Transverse colon (tissue), 4 donors: ENCODE data around the gene THSD4. TPM values are rescaled to one million over a fixed set of nuclear protein-coding genes. Genes with fewer than 3 reads are reported as not detected.
"Not testable (repeated sequence)": the region's sequence is repeated elsewhere in the genome, so short reads cannot be mapped to it uniquely, and the experiment has no call there.

ENCODE experiments used
- DNase-seq: peaks from one replicate; pipeline ENCODE4 v3.0.0-alpha.2; 2019
- H3K27ac ChIP-seq, 4 donors: fragments of 200-600 bp; sonication (generic); 2 replicates each; pipeline ENCODE4 v1.5.1; 2016 to 2018; ENCODE audit warnings: inconsistent platforms in 4 of 4
- H3K27me3 ChIP-seq: fragments of 200-600 bp; sonication (generic); 2 replicates; pipeline ENCODE4 v1.5.1; 2017; ENCODE audit warnings: inconsistent platforms
- H3K36me3 ChIP-seq, 4 donors: fragments of 200-600 bp; sonication (generic); 2 replicates each; pipeline ENCODE4 v1.5.1; 2017 to 2019; ENCODE audit warnings: inconsistent platforms in 4 of 4
- H3K4me1 ChIP-seq, 4 donors: fragments of 200-600 bp; sonication (generic); 2 replicates each; pipeline ENCODE4 v1.5.1; 2017 to 2020; ENCODE audit warnings: inconsistent platforms in 4 of 4
- H3K4me3 ChIP-seq, 4 donors: fragments of 200-600 bp; sonication (generic); 1 replicate in 1 of 4; 2 replicates in 3 of 4; pipeline versions ENCODE4 v1.5.1 to v1.6.1; 2017 to 2019; ENCODE audit warnings: inconsistent platforms in 4 of 4
- H3K9me3 ChIP-seq, 2 donors: fragments of 200-600 bp; sonication (generic); 2 replicates each; pipeline ENCODE4 v1.5.1; 2017 to 2019; ENCODE audit warnings: inconsistent platforms in 2 of 2
- EP300 ChIP-seq: sonication (generic); formaldehyde crosslinking; IDR thresholded peaks from one replicate; pipeline ENCODE4 v1.6.1; 2017; ENCODE audit warnings: antibody characterized with exemption, low read depth
- POLR2A ChIP-seq: fragments of 450-650 bp; IDR thresholded peaks from one replicate; pipeline ENCODE4 v1.6.1; 2016; ENCODE audit warnings: antibody characterized with exemption, mild to moderate bottlenecking, moderate library complexity
- POLR2AphosphoS5 ChIP-seq, 3 donors: sonication (generic); formaldehyde crosslinking; IDR thresholded peaks; one replicate each; pipeline ENCODE4 v1.6.1; 2016; ENCODE audit warnings: antibody characterized with exemption in 3 of 3
- WGBS, 2 donors: methylation state at CpG; one replicate each; pipeline ENCODE4 v1.1.5; 2018; ENCODE audit warnings: low coverage in 1 of 2; 5-methylcytosine and 5-hydroxymethylcytosine counted together
- in situ Hi-C, 4 donors: fragments of 200-750 bp; cut with MboI; loops; one replicate each; pipeline versions ENCODE4 v1.15.0 to v1.15.1; 2017; ENCODE audit warnings: low sequenced_read_pairs in 3 of 4, low pct_ligation_motif_present in 1 of 4, low pct_unique_long_range_greater_than_20kb in 1 of 4
- intact Hi-C: fragments of 100-400 bp; cut with DNase I; formaldehyde crosslinking; loops from one replicate; pipeline ENCODE4 v1.15.1; 2023; ENCODE audit warnings: low total_unique reads
- total RNA-seq, 4 donors: library from RNA; depleted of rRNA; stranded (reverse); fragments of >200 nt; gene quantifications; one replicate each; pipeline ENCODE4 v1.1.0, GENCODE V29; 2016
- TF ChIP-seq, protein P1 (sequence below), 5 experiments: fragments of 200-600 bp in 3 of 5; fragments of 450-650 bp in 2 of 5; sonication (generic) in 3 of 5; IDR thresholded peaks; 1 replicate in 2 of 5; 2 replicates in 3 of 5; pipeline ENCODE4 v1.5.1; 2016 to 2017; ENCODE audit warnings: antibody characterized with exemption in 5 of 5, inconsistent platforms in 3 of 5, mild to moderate bottlenecking in 2 of 5, moderate library complexity in 1 of 5

THSD4 gene
- total RNA-seq, 4 donors from 2014 or later: 13.3 to 57.2 (median 47.4) TPM

DNA sequence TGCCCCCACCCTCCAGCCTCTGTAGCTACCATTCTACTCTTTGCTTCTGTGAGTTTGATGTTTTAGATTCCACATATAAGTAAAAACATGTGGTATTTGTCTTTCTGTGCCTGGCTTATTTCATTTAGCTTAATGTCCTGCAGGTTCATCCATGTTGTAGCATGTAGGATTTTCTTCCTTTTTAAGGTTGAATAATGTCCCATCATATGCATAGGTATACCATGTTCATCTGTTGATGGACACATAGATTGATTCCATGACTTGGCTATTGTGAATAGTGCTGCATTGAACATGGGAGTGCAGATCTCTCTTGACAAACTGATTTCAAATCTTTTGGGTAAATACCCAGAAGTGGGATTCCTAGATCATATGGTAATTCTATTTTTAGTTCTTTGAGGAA is 11.8 kb downstream of the THSD4 start:
- Histone ChIP-seq H3K9me3 (no peaks in the 10 kb centered on the region), H3K4me3 (no peak overlapping the region), H3K27ac (no peak overlapping the region), H3K4me1 (peaks cover 0 to 11% (median 7%) of the 10 kb centered on the region in 4 donors), H3K27me3 (no peaks in the 10 kb centered on the region), H3K36me3 (no peaks in the 10 kb centered on the region)
- no peak for TF ChIP-seq POLR2A
- TF ChIP-seq, protein P1, sequence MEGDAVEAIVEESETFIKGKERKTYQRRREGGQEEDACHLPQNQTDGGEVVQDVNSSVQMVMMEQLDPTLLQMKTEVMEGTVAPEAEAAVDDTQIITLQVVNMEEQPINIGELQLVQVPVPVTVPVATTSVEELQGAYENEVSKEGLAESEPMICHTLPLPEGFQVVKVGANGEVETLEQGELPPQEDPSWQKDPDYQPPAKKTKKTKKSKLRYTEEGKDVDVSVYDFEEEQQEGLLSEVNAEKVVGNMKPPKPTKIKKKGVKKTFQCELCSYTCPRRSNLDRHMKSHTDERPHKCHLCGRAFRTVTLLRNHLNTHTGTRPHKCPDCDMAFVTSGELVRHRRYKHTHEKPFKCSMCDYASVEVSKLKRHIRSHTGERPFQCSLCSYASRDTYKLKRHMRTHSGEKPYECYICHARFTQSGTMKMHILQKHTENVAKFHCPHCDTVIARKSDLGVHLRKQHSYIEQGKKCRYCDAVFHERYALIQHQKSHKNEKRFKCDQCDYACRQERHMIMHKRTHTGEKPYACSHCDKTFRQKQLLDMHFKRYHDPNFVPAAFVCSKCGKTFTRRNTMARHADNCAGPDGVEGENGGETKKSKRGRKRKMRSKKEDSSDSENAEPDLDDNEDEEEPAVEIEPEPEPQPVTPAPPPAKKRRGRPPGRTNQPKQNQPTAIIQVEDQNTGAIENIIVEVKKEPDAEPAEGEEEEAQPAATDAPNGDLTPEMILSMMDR (IDR thresholded peaks at IDR 0.05): no peak
- in situ Hi-C loops (no loop called here), intact Hi-C loops (no loop called here)
- DNase-seq: no peak

DNA sequence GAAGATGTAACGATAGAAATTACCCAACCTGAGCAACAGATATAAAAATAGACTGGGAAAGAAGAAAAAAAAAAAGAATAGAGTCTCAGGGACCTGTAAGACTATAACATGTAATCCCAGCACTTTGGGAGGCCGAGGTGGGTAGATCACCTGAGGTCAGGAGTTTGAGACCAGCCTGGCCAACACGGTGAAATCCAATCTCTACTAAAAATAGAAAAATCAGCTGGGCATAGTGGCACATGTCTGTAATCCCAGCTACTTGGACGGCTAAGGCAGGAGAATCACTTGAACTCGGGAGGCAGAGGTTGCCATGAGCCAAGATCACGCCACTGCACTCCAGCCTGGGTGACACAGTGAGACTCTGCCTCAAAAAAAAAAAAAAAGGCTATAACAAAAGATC is 12.9 kb downstream of the THSD4 start:
- DNase-seq, in situ Hi-C loops, H3K27me3 ChIP-seq, intact Hi-C loops, H3K4me3 ChIP-seq, H3K36me3 ChIP-seq, H3K27ac ChIP-seq, H3K9me3 ChIP-seq: not testable (repeated sequence)
- 82 to 87% methylated on average over 4 to 6 of the region's 6 CpGs for WGBS, 2 donors
- peaks cover 0 to 11% (median 7%) of the 10 kb centered on the region in 4 donors for H3K4me1 ChIP-seq

DNA sequence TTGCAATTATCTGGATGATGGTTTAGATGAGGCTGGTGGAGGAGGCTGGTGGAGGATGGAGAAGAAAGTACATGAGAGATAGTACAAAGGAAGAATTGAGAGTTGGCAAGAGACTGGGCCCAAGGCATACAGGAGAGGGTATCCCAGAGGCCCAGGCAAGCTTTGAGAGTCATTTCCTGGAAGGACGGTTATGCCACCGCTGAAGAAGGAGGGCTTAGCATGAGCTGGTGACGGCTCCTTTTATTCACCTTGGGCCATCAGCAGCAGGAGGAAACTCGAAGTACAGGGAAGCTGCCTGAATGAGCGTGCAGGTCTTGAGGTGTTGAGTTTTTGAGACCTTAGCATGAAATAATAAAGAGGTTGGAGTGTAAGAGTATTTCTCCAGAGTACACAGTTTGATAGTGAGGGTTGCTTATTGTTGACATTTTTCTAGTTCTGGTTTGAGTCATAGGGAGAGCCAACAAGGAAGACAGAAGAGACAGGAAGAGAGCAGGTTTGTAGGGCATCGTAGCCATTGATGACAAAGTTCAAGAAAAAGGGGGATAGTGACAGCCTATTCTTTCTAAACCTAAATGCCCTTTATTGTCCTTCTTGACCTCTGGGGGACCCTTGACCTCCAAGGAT is 13.8 kb downstream of the THSD4 start:
- Histone ChIP-seq H3K4me1 (peaks cover 0 to 11% (median 7%) of the 10 kb centered on the region in 4 donors), H3K4me3 (no peak overlapping the region), H3K36me3 (no peaks in the 10 kb centered on the region), H3K9me3 (no peaks in the 10 kb centered on the region), H3K27ac (no peak overlapping the region), H3K27me3 (no peaks in the 10 kb centered on the region)
- 79 to 82% methylated on average over 6 of the region's 6 CpGs for WGBS, 2 donors
- intact Hi-C loops (no loop called here), in situ Hi-C loops (no loop called here)
- no peak for DNase-seq
- no peak for TF ChIP-seq POLR2A
- TF ChIP-seq, protein P1 (IDR thresholded peaks at IDR 0.05): no peak

DNA sequence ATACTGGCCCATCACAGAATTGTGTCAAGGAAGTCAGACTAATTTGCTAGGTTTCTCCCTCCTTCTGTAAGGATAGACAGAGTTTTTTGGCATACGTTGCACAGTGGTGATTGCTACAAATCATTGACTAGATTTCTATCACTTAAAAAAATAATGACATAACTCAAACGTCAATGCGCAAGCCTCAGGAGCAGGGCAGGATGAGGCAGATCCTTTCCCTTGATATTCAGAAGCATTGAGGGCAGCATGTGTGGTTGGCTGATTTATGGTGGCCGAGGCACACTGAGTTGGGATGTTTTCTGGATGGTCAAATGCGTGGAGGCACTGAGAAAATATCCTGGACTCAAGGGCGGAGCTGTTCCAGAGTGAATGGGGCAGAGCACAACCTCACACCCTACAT is 14.4 kb downstream of the THSD4 start:
- DNase-seq: no peak
- H3K4me1 ChIP-seq: peaks cover 0 to 11% (median 7%) of the 10 kb centered on the region in 4 donors
- TF ChIP-seq EP300 (no peak), POLR2A (no peak), POLR2AphosphoS5 (IDR thresholded peaks at IDR 0.05) (no peak)
- TF ChIP-seq, protein P1 (IDR thresholded peaks at IDR 0.05): no peak
- H3K9me3 ChIP-seq: no peaks in the 10 kb centered on the region
- no peaks in the 10 kb centered on the region for H3K36me3 ChIP-seq
- intact Hi-C loops (no loop called here), in situ Hi-C loops (no loop called here)
- no peaks in the 10 kb centered on the region for H3K27me3 ChIP-seq
- WGBS, 2 donors: 71% methylated on average over 5 to 6 of the region's 6 CpGs
- H3K27ac ChIP-seq: no peak overlapping the region
- no peak overlapping the region for H3K4me3 ChIP-seq

DNA sequence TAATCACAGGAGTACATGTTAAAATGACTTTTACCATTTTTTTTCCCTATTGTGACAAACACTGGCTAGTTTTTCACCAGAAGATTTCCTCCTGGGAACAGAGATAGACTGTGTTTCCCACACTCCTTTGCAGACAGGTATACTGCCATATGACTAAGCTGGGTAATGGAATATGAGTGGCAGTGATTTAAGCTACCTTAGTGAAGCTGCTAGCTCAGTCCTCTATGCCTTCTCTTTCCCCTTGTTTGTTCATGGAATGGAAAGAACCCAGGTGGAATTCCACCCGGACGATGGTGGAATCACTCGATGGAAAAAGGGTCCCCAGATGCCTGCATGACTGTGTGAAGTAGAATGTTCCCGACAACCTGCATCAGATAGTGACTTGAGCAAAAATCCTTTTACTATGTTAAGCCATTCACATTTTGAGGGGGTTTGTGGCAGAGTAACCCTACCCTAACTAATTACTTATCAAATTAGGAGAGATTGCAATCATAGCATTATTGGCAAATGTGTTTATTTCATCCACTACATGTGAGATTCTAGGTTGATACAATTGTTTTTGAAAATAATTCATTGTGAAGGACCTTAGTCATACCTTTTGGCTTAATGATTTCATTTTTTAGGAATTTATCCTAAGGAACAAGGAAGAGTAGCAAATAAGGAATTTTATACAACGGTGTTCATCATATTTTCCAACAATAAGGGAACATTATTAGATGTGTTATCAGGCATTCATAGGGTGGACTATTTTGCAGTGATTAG is 16.5 kb downstream of the THSD4 start:
- DNase-seq: no peak
- TF ChIP-seq POLR2AphosphoS5 (IDR thresholded peaks at IDR 0.05): no peak
- TF ChIP-seq, protein P1 (IDR thresholded peaks at IDR 0.05): no peak
- no peak for TF ChIP-seq EP300
- no peak overlapping the region for H3K4me3 ChIP-seq
- H3K36me3 ChIP-seq: no peaks in the 10 kb centered on the region
- 88 to 91% methylated on average over 2 to 5 of the region's 5 CpGs for WGBS, 2 donors
- intact Hi-C loops: no loop called here
- in situ Hi-C loops: no loop called here
- no peaks in the 10 kb centered on the region for H3K27me3 ChIP-seq
- H3K27ac ChIP-seq: no peak overlapping the region
- no peaks in the 10 kb centered on the region for H3K9me3 ChIP-seq
- peaks cover 0 to 1% (median 0%) of the 10 kb centered on the region in 4 donors for H3K4me1 ChIP-seq
